Nephron (organoid): ENCODE data around the gene NFATC1.

Experiments
- H3K27ac Mint-ChIP-seq, 3 experiments: 2 replicates each; pipeline ENCODE4 v1.8.0; 2020; ENCODE audit warnings: mixed read lengths in 3 of 3, mild to moderate bottlenecking in 2 of 3, moderate library complexity in 1 of 3
- H3K27me3 Mint-ChIP-seq: 2 replicates; pipeline ENCODE4 v1.8.0; 2021; ENCODE audit warnings: low read depth, mild to moderate bottlenecking, moderate library complexity, mixed read lengths
- H3K36me3 Mint-ChIP-seq: 2 replicates; pipeline ENCODE4 v1.8.0; 2020; ENCODE audit warnings: low read depth, mixed read lengths
- H3K4me1 Mint-ChIP-seq: 2 replicates; pipeline ENCODE4 v1.8.0; 2020; ENCODE audit warnings: mixed read lengths
- H3K4me3 Mint-ChIP-seq, 3 experiments: 2 replicates each; pipeline ENCODE4 v1.8.0; 2020; ENCODE audit warnings: mild to moderate bottlenecking in 3 of 3, mixed read lengths in 3 of 3, moderate library complexity in 2 of 3
- H3K9me3 Mint-ChIP-seq: 2 replicates; pipeline ENCODE4 v1.8.0; 2020; ENCODE audit warnings: mixed read lengths
- CTCF ChIP-seq, 3 experiments: fragments of 200-600 bp; sonication (generic); IDR thresholded peaks; one replicate each; pipeline ENCODE4 v1.5.0; 2021; ENCODE audit warnings: antibody characterized with exemption in 3 of 3; ENCODE audit not compliant: unreplicated experiment in 3 of 3

Gene NFATC1

GRCh38 chr18:79489899-79490625 lies 94.3 kb downstream of the NFATC1 start:
- peaks cover 36% of the 10 kb centered on the region for H3K4me1 Mint-ChIP-seq
- H3K27me3 Mint-ChIP-seq: no peaks in the 10 kb centered on the region
- no peak overlapping the region for H3K4me3 Mint-ChIP-seq
- H3K9me3 Mint-ChIP-seq: no peaks in the 10 kb centered on the region
- H3K27ac Mint-ChIP-seq: peak overlapping the region in 1 of 3 experiments; percentile 52
- TF ChIP-seq CTCF (IDR thresholded peaks at IDR 0.05; ENCODE audit: unreplicated experiment in 3 of 3): no peak
- H3K36me3 Mint-ChIP-seq: peaks cover 4% of the 10 kb centered on the region

GRCh38 chr18:79490626-79491041 lies 94.9 kb downstream of the NFATC1 start:
- Mint-ChIP-seq H3K27me3 (no peaks in the 10 kb centered on the region), H3K36me3 (peaks cover 8% of the 10 kb centered on the region), H3K9me3 (peaks cover 2% of the 10 kb centered on the region), H3K27ac (peak overlapping the region in 1 of 3 experiments; percentile 79), H3K4me1 (peaks cover 36% of the 10 kb centered on the region), H3K4me3 (no peak overlapping the region)
- no peak for TF ChIP-seq CTCF (IDR thresholded peaks at IDR 0.05; ENCODE audit: unreplicated experiment in 3 of 3)

GRCh38 chr18:79491081-79491551 lies 95.4 kb downstream of the NFATC1 start:
- peaks cover 4% of the 10 kb centered on the region for H3K9me3 Mint-ChIP-seq
- peaks cover 33% of the 10 kb centered on the region for H3K4me1 Mint-ChIP-seq
- H3K27ac Mint-ChIP-seq: peak overlapping the region in 2 of 3 experiments; percentile 20 to 79
- no peak overlapping the region for H3K4me3 Mint-ChIP-seq
- H3K36me3 Mint-ChIP-seq: peaks cover 11% of the 10 kb centered on the region
- TF ChIP-seq CTCF (IDR thresholded peaks at IDR 0.05; ENCODE audit: unreplicated experiment in 3 of 3): no peak
- H3K27me3 Mint-ChIP-seq: no peaks in the 10 kb centered on the region

- Mint-ChIP-seq H3K36me3 (peaks cover 31% of the 10 kb centered on the region), H3K4me1 (peaks cover 38% of the 10 kb centered on the region), H3K9me3 (peaks cover 23% of the 10 kb centered on the region), H3K27me3 (peaks cover 6% of the 10 kb centered on the region), H3K27ac (no peak overlapping the region), H3K4me3 (no peak overlapping the region)
- TF ChIP-seq CTCF (IDR thresholded peaks at IDR 0.05; ENCODE audit: unreplicated experiment in 3 of 3): no peak
Observed at GRCh38 chr18:79493211-79493800, 97.6 kb downstream of the NFATC1 start.

GRCh38 chr18:79493801-79494211 lies 98.1 kb downstream of the NFATC1 start:
- Mint-ChIP-seq H3K9me3 (peaks cover 28% of the 10 kb centered on the region), H3K4me1 (peaks cover 36% of the 10 kb centered on the region), H3K36me3 (peaks cover 36% of the 10 kb centered on the region), H3K27ac (no peak overlapping the region), H3K27me3 (peaks cover 6% of the 10 kb centered on the region), H3K4me3 (no peak overlapping the region)
- TF ChIP-seq CTCF (IDR thresholded peaks at IDR 0.05; ENCODE audit: unreplicated experiment in 3 of 3): no peak
